Measurements from ENCODE around the gene TBC1D9.

Gene TBC1D9

DNA sequence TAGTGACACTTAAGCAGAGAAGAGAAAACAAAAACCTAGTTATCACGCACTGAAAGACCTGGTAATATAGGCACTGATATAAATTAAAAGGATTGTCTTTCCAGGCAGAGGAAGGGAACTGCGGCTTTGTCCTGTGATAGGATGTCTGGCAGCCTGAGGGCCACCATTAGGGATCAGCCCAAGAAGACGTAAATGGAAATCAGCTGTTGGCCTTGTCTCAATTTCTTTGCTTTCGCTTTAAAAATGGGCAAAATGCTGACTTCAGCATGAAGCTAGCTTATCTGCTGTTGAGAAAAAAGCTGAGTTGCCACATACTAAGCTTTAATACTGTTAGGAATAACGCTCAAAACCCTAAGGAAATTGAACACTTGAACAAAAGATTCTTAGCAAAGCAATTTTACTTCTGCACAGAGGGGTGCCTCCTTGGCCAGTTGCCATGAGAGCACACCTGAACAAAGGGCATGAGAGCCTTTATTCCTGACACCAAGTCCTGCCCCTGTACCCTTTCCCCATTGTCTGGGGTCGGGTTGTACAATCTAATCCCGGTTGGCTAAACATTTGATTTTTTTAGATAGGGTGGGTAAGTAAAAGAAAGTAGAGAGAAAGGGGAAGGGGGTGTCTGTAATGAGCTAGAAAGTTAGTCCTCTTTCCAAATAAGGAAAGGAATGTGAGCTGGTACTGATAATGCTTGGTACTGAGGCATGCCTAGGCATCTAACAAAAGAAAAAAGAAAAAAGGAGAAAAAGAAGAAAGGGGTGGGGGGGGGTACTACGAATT is 102.3 kb downstream of the TBC1D9 start:
- no peaks in the 10 kb centered on the region for H3K9me2 ChIP-seq (ENCODE audit: low read depth, low read length)
- H3K4me1 ChIP-seq (ENCODE audit: insufficient read depth, low read length, severe bottlenecking): no peaks in the 10 kb centered on the region
- H3K36me3 ChIP-seq (ENCODE audit: insufficient read depth, low read length): no peaks in the 10 kb centered on the region
- H3K4me3 ChIP-seq (ENCODE audit: low read depth, low read length, poor library complexity, severe bottlenecking): no peak overlapping the region
- H3K79me2 ChIP-seq (ENCODE audit: insufficient read depth, low read length): no peaks in the 10 kb centered on the region
- H3K27me3 ChIP-seq (ENCODE audit: insufficient read depth, low read length): no peaks in the 10 kb centered on the region
- no peak for TF ChIP-seq EZH2 (IDR thresholded peaks at IDR 0.05; ENCODE audit: borderline replicate concordance, low read length)
- TF ChIP-seq, protein P1, sequence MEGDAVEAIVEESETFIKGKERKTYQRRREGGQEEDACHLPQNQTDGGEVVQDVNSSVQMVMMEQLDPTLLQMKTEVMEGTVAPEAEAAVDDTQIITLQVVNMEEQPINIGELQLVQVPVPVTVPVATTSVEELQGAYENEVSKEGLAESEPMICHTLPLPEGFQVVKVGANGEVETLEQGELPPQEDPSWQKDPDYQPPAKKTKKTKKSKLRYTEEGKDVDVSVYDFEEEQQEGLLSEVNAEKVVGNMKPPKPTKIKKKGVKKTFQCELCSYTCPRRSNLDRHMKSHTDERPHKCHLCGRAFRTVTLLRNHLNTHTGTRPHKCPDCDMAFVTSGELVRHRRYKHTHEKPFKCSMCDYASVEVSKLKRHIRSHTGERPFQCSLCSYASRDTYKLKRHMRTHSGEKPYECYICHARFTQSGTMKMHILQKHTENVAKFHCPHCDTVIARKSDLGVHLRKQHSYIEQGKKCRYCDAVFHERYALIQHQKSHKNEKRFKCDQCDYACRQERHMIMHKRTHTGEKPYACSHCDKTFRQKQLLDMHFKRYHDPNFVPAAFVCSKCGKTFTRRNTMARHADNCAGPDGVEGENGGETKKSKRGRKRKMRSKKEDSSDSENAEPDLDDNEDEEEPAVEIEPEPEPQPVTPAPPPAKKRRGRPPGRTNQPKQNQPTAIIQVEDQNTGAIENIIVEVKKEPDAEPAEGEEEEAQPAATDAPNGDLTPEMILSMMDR (IDR thresholded peaks at IDR 0.05; ENCODE audit: low read length): no peak
- H2AFZ ChIP-seq (ENCODE audit: low read length): no peak overlapping the region
- no peaks in the 10 kb centered on the region for H4K20me1 ChIP-seq (ENCODE audit: insufficient read depth, low read length)
- no peaks in the 10 kb centered on the region for H3F3A ChIP-seq (ENCODE audit: insufficient read depth, low read length)
- H3K27ac ChIP-seq (ENCODE audit: low read depth, low read length, poor library complexity, severe bottlenecking): no peak overlapping the region
- no peaks in the 10 kb centered on the region for H3K9me3 ChIP-seq (ENCODE audit: low read length)
- no peak overlapping the region for H3K4me2 ChIP-seq (ENCODE audit: low read length)
- H3K9ac ChIP-seq (ENCODE audit: low read length): no peak overlapping the region

DNA sequence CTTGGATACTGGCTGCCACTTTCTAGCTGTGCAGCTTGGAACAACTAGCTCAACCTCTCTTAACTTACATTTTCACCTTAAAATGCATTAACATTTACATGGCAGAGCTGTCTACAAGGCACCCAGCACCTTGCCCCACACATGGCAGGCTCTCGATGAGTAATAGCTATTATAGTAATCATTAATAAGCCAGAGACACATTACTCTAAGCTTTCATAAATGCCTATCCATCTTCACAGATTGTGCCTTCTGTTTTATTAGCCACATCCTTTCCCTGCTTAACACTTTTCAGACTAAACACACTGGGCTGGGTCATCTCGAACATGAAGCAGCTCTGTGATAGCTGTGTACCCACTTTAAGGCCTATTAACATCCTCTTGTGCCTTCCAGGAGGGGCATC is 103.6 kb downstream of the TBC1D9 start:
- Histone ChIP-seq H2AFZ (ENCODE audit: low read length) (no peak overlapping the region), H3F3A (ENCODE audit: insufficient read depth, low read length) (no peaks in the 10 kb centered on the region), H3K4me1 (ENCODE audit: insufficient read depth, low read length, severe bottlenecking) (no peaks in the 10 kb centered on the region), H3K9ac (ENCODE audit: low read length) (no peak overlapping the region), H3K4me3 (ENCODE audit: low read depth, low read length, poor library complexity, severe bottlenecking) (no peak overlapping the region), H3K9me3 (ENCODE audit: low read length) (no peaks in the 10 kb centered on the region), H3K27me3 (ENCODE audit: insufficient read depth, low read length) (no peaks in the 10 kb centered on the region), H3K9me2 (ENCODE audit: low read depth, low read length) (no peaks in the 10 kb centered on the region), H3K36me3 (ENCODE audit: insufficient read depth, low read length) (no peaks in the 10 kb centered on the region), H3K27ac (ENCODE audit: low read depth, low read length, poor library complexity, severe bottlenecking) (no peak overlapping the region), H4K20me1 (ENCODE audit: insufficient read depth, low read length) (no peaks in the 10 kb centered on the region), H3K4me2 (ENCODE audit: low read length) (no peak overlapping the region), H3K79me2 (ENCODE audit: insufficient read depth, low read length) (no peaks in the 10 kb centered on the region)
- TF ChIP-seq EZH2 (IDR thresholded peaks at IDR 0.05; ENCODE audit: borderline replicate concordance, low read length): no peak
- TF ChIP-seq, protein P1 (IDR thresholded peaks at IDR 0.05; ENCODE audit: low read length): no peak

- H2AFZ ChIP-seq (ENCODE audit: low read length): no peak overlapping the region
- H3K79me2 ChIP-seq (ENCODE audit: insufficient read depth, low read length): no peaks in the 10 kb centered on the region
Measured at GRCh38 chr4:140648716-140649308, 107.4 kb downstream of the TBC1D9 start.

More at GRCh38 chr4:140648716-140649308, 107.4 kb downstream of the TBC1D9 start:
- Histone ChIP-seq H3K9me3 (ENCODE audit: low read length) (no peaks in the 10 kb centered on the region), H3K9me2 (ENCODE audit: low read depth, low read length) (no peaks in the 10 kb centered on the region), H4K20me1 (ENCODE audit: insufficient read depth, low read length) (no peaks in the 10 kb centered on the region), H3K4me1 (ENCODE audit: insufficient read depth, low read length, severe bottlenecking) (no peaks in the 10 kb centered on the region), H3K9ac (ENCODE audit: low read length) (no peak overlapping the region), H3K27ac (ENCODE audit: low read depth, low read length, poor library complexity, severe bottlenecking) (no peak overlapping the region), H3F3A (ENCODE audit: insufficient read depth, low read length) (no peaks in the 10 kb centered on the region), H3K36me3 (ENCODE audit: insufficient read depth, low read length) (no peaks in the 10 kb centered on the region), H3K4me3 (ENCODE audit: low read depth, low read length, poor library complexity, severe bottlenecking) (no peak overlapping the region), H3K4me2 (ENCODE audit: low read length) (no peak overlapping the region), H3K27me3 (ENCODE audit: insufficient read depth, low read length) (no peaks in the 10 kb centered on the region)
- TF ChIP-seq EZH2 (IDR thresholded peaks at IDR 0.05; ENCODE audit: borderline replicate concordance, low read length): no peak
